ENCODE data around the gene PSMC3IP.
A peak's percentile ranks its signal among the peaks of the same experiment; 100 is the strongest.

The PSMC3IP gene

DNA sequence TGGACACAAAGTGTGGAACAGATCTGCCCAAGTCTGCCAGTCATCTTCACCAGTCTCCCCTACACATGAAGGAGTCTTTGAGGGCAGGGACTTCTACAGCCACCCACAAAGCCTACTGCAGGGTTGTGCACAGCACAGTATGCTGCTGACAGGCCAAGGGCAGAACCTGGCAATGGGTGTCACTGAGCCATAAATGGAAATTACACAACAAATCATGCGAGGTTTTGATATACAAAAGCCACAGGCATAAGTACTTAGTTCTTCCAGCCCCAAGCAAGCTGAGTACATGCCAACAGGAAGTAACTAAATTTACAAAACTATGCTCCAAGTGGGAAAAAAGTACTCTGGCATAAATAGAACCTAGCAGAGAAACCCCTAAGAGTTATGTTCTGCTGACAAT, 7.8 kb upstream of the PSMC3IP start:
- no peak for DNase-seq (ENCODE audit: low read depth)

DNA sequence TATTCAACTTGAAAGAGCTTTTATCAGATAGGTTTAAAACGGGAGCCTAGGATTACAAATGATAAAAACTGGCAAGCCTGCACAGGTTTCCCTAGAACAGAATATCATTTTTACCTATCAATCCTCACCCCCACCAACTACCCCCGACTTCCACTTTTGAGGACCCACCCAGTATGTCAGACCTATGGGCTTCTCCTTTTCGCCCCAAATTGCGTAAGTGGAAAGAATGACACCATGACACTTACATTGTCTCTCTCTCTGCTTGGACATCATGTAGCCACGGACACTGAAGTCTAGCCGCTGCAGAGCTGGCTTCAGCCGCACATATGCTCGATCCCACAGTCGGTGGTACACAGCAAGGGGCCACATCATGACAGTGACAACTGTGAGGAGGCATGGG, 7.4 kb upstream of the PSMC3IP start:
- no peak for DNase-seq (ENCODE audit: low read depth)

- no peak for DNase-seq (ENCODE audit: low read depth)
Measured at GRCh38 chr17:42581744-42582270, 4.3 kb upstream of the PSMC3IP start.

GRCh38 chr17:42579794-42580551, 2.4 kb upstream of the PSMC3IP start:
- DNase-seq (ENCODE audit: low read depth) = no peak

DNA sequence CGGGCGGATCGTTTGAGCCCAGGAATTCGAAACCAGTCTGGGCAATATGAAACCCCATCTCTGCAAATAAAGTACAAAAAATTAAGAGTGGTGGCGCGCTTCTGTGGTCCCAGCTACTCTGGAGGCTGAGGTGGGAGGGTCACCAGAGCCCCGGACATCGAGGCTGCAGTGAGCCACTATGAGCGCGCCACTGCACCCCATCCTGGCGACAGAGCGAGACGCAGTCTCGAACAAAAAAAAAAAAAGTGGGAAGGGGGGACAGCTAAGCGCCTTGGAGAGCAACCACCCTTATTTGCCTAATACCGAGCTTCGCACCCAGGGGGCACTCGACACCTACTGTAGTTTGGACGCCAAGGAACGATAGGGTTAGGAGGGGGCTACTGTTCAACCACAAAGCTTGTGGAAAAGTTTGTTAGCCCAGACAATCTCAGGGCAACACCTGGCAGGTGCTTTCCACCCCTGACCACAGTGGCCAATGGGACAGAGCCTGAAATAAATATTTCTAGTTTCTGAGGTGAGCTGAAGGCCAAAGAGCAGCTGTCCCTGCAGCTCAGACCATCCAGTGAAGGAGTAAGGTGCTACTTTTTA, 847 bp upstream of the PSMC3IP start:
- peak; percentile 86 for DNase-seq (ENCODE audit: low read depth)

DNA sequence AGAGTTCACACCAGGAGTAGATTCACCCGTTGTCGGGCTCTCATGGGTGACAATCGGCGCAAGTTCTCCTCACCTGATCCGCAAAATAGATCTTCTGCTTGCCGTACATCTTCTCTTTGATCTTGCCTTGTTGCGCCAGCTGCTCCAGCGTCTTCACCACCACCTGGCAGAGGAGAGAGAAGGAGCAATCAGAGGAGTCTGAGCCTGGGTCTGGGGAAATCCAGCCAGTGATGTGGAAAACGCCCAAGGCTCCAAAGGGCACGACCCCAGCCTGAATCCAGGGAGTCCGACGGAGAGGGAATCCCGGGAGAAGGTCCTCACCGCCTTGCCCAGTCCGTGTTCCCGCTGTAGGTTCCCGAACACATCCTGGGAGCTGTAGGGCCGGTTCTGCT, 393 bp downstream of the PSMC3IP start:
- DNase-seq (ENCODE audit: low read depth) = no peak

DNA sequence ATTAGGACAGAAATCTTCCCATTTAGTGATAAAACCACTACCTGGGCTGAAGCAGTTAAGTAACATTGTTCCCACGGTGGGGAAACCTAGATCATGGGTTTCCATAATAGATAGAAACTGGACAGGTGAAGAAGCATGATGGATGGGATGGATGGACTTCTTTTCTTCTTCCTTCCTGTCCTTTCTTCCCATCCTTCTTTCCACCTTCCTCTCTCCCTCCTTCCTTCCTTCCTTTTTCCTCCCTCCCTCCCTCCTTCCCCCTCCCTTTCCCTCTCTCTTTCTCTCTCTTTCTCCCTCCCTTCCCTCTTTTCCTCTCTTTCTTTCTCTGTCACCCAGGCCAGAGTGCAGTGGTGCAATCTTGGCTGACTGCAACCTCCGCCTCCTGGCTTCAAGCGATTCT, 3.1 kb downstream of the PSMC3IP start:
- no peak for DNase-seq (ENCODE audit: low read depth)

- DNase-seq (ENCODE audit: low read depth) = no peak
Measured at GRCh38 chr17:42573095-42573494, 4.4 kb downstream of the PSMC3IP start.

GRCh38 chr17:42571435-42572225, 5.9 kb downstream of the PSMC3IP start:
- no peak for DNase-seq (ENCODE audit: low read depth)

GRCh38 chr17:42568341-42569111, 9.0 kb downstream of the PSMC3IP start:
- DNase-seq (ENCODE audit: low read depth) = no peak

- DNase-seq (ENCODE audit: low read depth) = peak; percentile 94
Measured at GRCh38 chr17:42566883-42567573, 10.5 kb downstream of the PSMC3IP start, which contains the start of gene MLX. MLX (plus strand) TSS chr17:42567100; CDS start chr17:42567125, 25 bp downstream.

DNA sequence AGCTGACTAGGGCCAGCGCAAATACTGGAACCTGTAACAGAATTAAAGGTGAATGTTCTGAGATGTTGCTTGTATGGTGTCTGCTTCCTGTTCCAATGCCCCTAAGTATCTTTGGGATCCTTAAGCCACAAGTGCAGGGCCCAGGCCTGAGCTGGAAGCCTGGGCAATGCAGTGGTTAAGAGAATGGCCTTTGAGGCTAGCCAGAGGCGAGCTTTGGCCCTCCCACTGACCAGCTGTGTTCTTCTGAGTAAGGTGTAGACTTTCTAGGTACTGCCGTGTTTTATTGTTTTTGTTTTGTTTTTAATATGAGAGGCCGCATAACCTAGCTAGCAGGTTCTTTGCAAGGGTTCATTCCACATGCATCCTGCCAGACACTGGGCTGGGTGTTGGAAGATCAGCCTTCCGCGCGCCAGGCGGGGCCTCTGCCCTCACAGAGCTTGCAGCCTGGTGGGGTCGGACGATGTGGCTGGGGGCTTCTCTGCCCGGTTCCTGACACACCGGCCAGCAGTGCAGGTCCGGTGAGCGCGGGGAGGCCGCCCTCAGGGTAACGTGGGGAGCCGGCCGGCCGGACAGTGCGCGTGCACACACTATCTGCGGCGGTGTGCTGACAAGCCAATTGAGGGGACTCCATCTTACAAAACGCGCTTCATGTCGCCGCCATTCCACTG, 11.2 kb downstream of the PSMC3IP start:
- no peak for DNase-seq (ENCODE audit: low read depth)

- DNase-seq (ENCODE audit: low read depth) = no peak
Measured at GRCh38 chr17:42565523-42566214, 11.9 kb downstream of the PSMC3IP start.

- DNase-seq (ENCODE audit: low read depth) = no peak
Measured at GRCh38 chr17:42564815-42565522, 12.6 kb downstream of the PSMC3IP start.

- DNase-seq (ENCODE audit: low read depth) = no peak
Measured at GRCh38 chr17:42563950-42564349, 13.6 kb downstream of the PSMC3IP start.

- peak; percentile 36 for DNase-seq (ENCODE audit: low read depth)
Measured at GRCh38 chr17:42563543-42563942, 14.0 kb downstream of the PSMC3IP start.

DNA sequence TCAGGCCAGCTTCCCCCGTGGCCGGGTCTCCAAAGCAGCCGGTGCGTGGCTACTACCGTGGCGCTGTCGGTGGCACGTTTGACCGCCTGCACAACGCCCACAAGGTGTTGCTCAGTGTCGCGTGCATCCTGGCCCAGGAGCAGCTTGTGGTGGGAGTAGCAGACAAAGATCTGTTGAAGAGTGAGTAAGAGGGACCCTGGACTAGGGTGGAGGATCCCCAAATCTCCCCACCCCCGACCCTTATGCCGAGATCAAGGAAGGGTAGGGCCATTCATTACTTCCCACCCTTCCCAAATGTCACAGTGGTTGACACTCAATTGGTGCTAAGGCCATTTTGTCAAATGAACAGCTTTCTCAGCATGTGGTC, 14.4 kb downstream of the PSMC3IP start:
- DNase-seq (ENCODE audit: low read depth) = no peak

GRCh38 chr17:42562388-42563142, 15.0 kb downstream of the PSMC3IP start:
- peak; percentile 54 for DNase-seq (ENCODE audit: low read depth)

DNA sequence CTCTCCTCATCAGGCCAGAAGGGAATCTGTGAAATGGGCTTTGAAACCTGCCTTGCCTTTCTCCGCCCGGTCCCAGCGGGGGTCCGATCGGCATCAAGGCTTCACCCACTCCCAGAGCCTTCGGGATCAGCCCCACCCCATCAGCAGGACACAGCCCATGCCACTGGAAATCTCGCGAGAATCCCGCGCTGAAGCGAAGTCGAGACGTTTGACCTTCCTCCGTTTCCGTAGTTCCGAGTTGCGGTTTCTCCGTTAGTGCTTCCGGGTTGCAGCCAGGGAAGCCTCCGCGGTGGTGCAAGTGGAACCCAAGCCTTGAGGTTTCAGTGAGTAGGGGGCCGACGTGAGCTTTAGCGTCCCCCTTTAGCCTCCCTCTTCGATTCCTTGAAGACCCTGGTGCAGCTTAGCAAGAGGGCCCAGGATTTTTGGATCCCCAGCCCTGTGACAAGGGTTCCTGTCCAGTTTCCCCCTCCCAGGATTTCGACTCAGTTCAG, 15.6 kb downstream of the PSMC3IP start, which contains the start of gene COASY:
Gene COASY, plus strand, starts transcription at position 252 of the 491 bp plus-strand sequence. CDS start 475 bp downstream, outside the sequence.
- peak; percentile 99 for DNase-seq (ENCODE audit: low read depth)
